Testis (tissue), 2 donors: ENCODE data around the gene RCAN2.

ENCODE experiments used
- CTCF ChIP-seq, 3 experiments: fragments of 450-650 bp in 2 of 3; fragments of 200-600 bp in 1 of 3; sonication (generic) in 1 of 3; IDR thresholded peaks; one replicate each; pipeline ENCODE4 v1.5.1; 2016 to 2019; ENCODE audit warnings: antibody characterized with exemption in 3 of 3, mild to moderate bottlenecking in 2 of 3, moderate library complexity in 1 of 3
- POLR2A ChIP-seq: fragments of 450-650 bp; IDR thresholded peaks from one replicate; pipeline ENCODE4 v1.6.1; 2017; ENCODE audit warnings: antibody characterized with exemption, mild to moderate bottlenecking, moderate library complexity

DNA sequence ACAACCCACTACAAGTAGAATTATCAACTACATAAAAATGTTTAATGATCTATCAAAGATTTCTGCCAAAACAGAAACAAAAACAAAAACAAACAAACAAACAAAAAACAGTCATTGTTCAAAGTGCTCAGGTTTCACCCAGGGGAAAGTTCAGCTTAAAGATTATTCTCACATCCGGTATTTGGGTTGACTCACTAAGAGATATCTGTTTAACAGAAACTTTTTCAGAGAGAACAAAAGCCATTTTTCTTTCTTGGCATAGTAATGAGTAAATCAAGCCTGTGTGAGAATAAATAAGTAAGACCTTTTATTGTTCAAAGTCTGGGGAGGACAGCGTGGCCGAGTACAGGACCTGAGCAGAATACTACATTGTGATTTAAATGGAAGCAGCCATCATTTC, 143.6 kb downstream of the RCAN2 start:
- TF ChIP-seq CTCF (IDR thresholded peaks at IDR 0.05) = no peak
- TF ChIP-seq POLR2A = no peak
